NT2/D1 (cell line): ENCODE measurements around the gene FMN2.

Experiments used
- SUZ12 ChIP-seq: IDR thresholded peaks from 2 replicates; pipeline ENCODE4 v1.6.1; 2011; ENCODE audit not compliant: insufficient read length, insufficient read depth; ENCODE audit errors: extremely low read depth
- YY1 ChIP-seq: IDR thresholded peaks from 2 replicates; pipeline ENCODE4 v1.6.1; 2011; ENCODE audit not compliant: insufficient read length, insufficient read depth
- ZNF274 ChIP-seq: IDR thresholded peaks from 2 replicates; pipeline ENCODE4 v1.6.1; 2011; ENCODE audit warnings: mild to moderate bottlenecking, low read depth, low read length

DNA sequence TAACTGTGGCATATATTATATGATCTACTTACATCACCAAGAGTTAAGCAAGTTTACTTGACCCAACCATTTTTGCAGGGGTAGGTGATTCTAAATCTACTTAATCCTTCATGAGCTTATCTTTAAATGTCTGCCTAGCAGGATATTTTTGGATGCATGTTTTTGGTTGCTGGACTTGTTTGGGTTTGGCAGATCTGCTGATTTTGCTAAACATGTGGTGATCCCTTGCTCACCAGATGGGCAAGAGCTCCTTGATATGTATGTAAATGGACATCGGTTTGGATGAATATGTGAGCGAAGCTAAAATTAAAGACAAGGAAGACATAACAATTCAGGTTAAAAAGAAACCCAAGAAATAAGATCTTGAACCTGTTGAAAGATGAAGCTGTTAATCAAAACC is 36.7 kb downstream of the FMN2 start:
- TF ChIP-seq ZNF274: no peak
- no peak for TF ChIP-seq YY1
- no peak for TF ChIP-seq SUZ12
